K562 (cell line): ENCODE data around the gene TEX54.
"Not testable (repeated sequence)": the region's sequence is repeated elsewhere in the genome, so short reads cannot be mapped to it uniquely, and the experiment has no call there.

Source experiments
- CAMTA2 ChIP-seq: fragments of 250-450 bp; sonication (Bioruptor Pico); conservative IDR thresholded peaks from 2 replicates; pipeline ENCODE4 v1.5.1; 2022
- CBFB ChIP-seq: sonication (generic); formaldehyde crosslinking; IDR thresholded peaks from 2 replicates; pipeline ENCODE4 v1.4.0; 2020; ENCODE audit warnings: mild to moderate bottlenecking, missing genetic modification reagents
- CTCF ChIP-seq, 3 experiments: IDR thresholded peaks in 2 of 3; conservative IDR thresholded peaks in 1 of 3; 2 replicates each; pipeline ENCODE4 v1.5.1; 2011 to 2012; ENCODE audit warnings: low read length in 3 of 3, mild to moderate bottlenecking in 3 of 3, control low read depth in 2 of 3, improper control_type of control experiment in 1 of 3, inconsistent platforms in 1 of 3, low read depth in 1 of 3, mixed read lengths in 1 of 3, moderate library complexity in 1 of 3; ENCODE audit not compliant: insufficient read depth in 2 of 3
- EHMT2 ChIP-seq: fragments of 450-650 bp; IDR thresholded peaks from 2 replicates; pipeline ENCODE4 v1.6.1; 2018; ENCODE audit warnings: antibody characterized with exemption
- PCBP2 ChIP-seq: fragments of 200-400 bp; formaldehyde crosslinking; IDR thresholded peaks from 2 replicates; pipeline ENCODE4 v1.6.1; 2018; ENCODE audit warnings: low read length, low read depth, mild to moderate bottlenecking, moderate library complexity; ENCODE audit not compliant: poor library complexity, severe bottlenecking
- ZBTB11 ChIP-seq, 3 experiments: fragments of 200-800 bp in 1 of 3; fragments of 250-450 bp in 1 of 3; fragments of 450-650 bp in 1 of 3; sonication (Bioruptor Pico) in 1 of 3; sonication (Bioruptor generic) in 1 of 3; formaldehyde crosslinking in 1 of 3; IDR thresholded peaks; 2 replicates each; pipeline versions ENCODE4 v1.6.1 to v1.8.0; 2016 to 2022; ENCODE audit warnings: mild to moderate bottlenecking in 2 of 3, missing genetic modification characterization in 2 of 3, missing compliant biosample characterization in 1 of 3, moderate library complexity in 1 of 3
- ZNF398 ChIP-seq: fragments of 250-450 bp; sonication (Bioruptor Pico); IDR thresholded peaks from 2 replicates; pipeline ENCODE4 v1.8.0; 2021; ENCODE audit warnings: moderate library complexity, mild to moderate bottlenecking, inconsistent platforms
- ZNF407 ChIP-seq: fragments of 450-650 bp; IDR thresholded peaks from 2 replicates; pipeline ENCODE4 v1.6.1; 2016; ENCODE audit warnings: low read depth
- ZNF639 ChIP-seq, 2 experiments: fragments of 200-800 bp in 1 of 2; sonication (Bioruptor generic) in 1 of 2; sonication (generic) in 1 of 2; formaldehyde crosslinking in 1 of 2; IDR thresholded peaks in 1 of 2; conservative IDR thresholded peaks in 1 of 2; 2 replicates each; pipeline versions ENCODE4 v1.5.0 to v1.6.1; 2016 to 2020; ENCODE audit warnings: missing compliant biosample characterization in 1 of 2, missing genetic modification characterization in 1 of 2, missing genetic modification reagents in 1 of 2
- ZNF740 ChIP-seq, 3 experiments: fragments of 200-800 bp in 1 of 3; sonication (Bioruptor generic) in 1 of 3; sonication (generic) in 1 of 3; formaldehyde crosslinking in 1 of 3; IDR thresholded peaks; 2 replicates each; pipeline versions ENCODE4 v1.6.1 to v1.8.0; 2016 to 2022; ENCODE audit warnings: mild to moderate bottlenecking in 2 of 3, missing compliant biosample characterization in 2 of 3, missing genetic modification characterization in 2 of 3, missing genetic modification reagents in 1 of 3
- ZNF778 ChIP-seq: fragments of 450-650 bp; formaldehyde crosslinking; IDR thresholded peaks from 2 replicates; pipeline ENCODE4 v1.4.0; 2020; ENCODE audit warnings: mild to moderate bottlenecking, moderate library complexity

GRCh38 chr11:62842891-62843290 lies 10.2 kb upstream of the TEX54 start:
- TF ChIP-seq CTCF (IDR thresholded peaks at IDR 0.05 in 2 of 3, conservative IDR thresholded peaks at IDR 0.05 in 1 of 3; ENCODE audit: insufficient read depth in 2 of 3, low read depth in 1 of 3, low read length in 3 of 3); CAMTA2 (CRISPR knock-in tag); ZNF740 (CRISPR knock-in tag; IDR thresholded peaks at IDR 0.05); ZNF740 (tag; IDR thresholded peaks at IDR 0.05); ZNF407; EHMT2; ZNF778; ZNF398 (CRISPR knock-in tag); PCBP2; ZBTB11 (CRISPR knock-in tag; IDR thresholded peaks at IDR 0.05); ZNF639 (CRISPR knock-in tag; conservative IDR thresholded peaks at IDR 0.05 in 1 of 2, IDR thresholded peaks at IDR 0.05 in 1 of 2); CBFB (CRISPR knock-in tag): not testable (repeated sequence)
